GM10248 (cell line): ENCODE results near the gene CLN3.
A peak's percentile ranks its signal among the peaks of the same experiment; 100 is the strongest.
"Not testable (repeated sequence)": the region's sequence is repeated elsewhere in the genome, so short reads cannot be mapped to it uniquely, and the experiment has no call there.

Experiments
- CTCF ChIA-PET: fragments of 300-600 bp; sonication (Branson Sonifier 250); formaldehyde crosslinking; extraction: SDS; loops from one replicate; lab custom pipeline; 2021; ENCODE audit warnings: antibody characterized with exemption; lab: Yijun Ruan, JAX
- POLR2A ChIA-PET: fragments of 350-650 bp; sonication (Branson Sonifier 250); formaldehyde crosslinking; extraction: SDS; loops from one replicate; lab custom pipeline; 2020; ENCODE audit warnings: antibody characterized with exemption; lab: Yijun Ruan, JAX
- DNase-seq: peaks from one replicate; pipeline ENCODE4 v3.0.0; 2012; ENCODE audit errors: extremely low spot score
- CTCF ChIP-seq: IDR thresholded peaks from 2 replicates; pipeline ENCODE4 v1.5.1; 2012; ENCODE audit warnings: mild to moderate bottlenecking, low read depth; ENCODE audit errors: extremely low read depth, missing control alignments, control extremely low read depth

Gene CLN3

GRCh38 chr16:28477311-28477920 lies 14.5 kb downstream of the CLN3 start:
- ChIA-PET POLR2A (no interaction called here), CTCF (no interaction called here)
- no peak for TF ChIP-seq CTCF
- no peak for DNase-seq

GRCh38 chr16:28475221-28475620 lies 16.7 kb downstream of the CLN3 start:
- CTCF ChIA-PET, result no interaction called here
- no peak for TF ChIP-seq CTCF
- DNase-seq, result no peak
- POLR2A ChIA-PET, result no interaction called here

DNA sequence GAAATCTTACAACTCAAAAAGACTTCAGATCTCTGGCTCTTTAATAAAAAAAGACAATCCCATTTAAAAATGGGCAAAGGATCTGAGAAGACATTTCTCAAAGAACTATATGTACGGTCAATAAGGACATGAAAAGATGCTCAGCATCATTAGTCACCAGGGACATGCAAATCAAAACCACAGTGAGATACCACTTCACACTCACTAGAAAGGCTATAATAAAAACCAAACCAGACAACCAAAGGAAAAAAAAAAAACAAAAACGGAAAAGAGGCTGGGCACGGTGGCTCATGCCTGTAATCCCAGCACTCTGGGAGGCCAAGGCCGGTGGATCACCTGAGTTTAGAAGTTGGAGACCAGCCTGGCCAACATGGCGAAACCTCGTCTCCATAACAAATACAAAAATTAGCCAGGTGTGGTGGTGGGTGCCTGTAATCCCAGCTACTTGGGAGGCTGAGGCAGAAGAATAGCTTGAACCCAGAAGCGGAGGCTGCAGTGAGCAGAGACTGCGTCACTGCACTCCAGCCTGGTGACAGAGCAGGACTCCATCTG lies 18.1 kb downstream of the CLN3 start:
- POLR2A ChIA-PET, result no interaction called here
- no peak for TF ChIP-seq CTCF
- DNase-seq, result peak; percentile 21
- CTCF ChIA-PET, result no interaction called here

GRCh38 chr16:28447081-28447480 lies 44.8 kb downstream of the CLN3 start:
- POLR2A ChIA-PET, CTCF ChIA-PET, DNase-seq: not testable (repeated sequence)

GRCh38 chr16:28446388-28446787 lies 45.5 kb downstream of the CLN3 start:
- CTCF ChIA-PET, POLR2A ChIA-PET, DNase-seq: not testable (repeated sequence)

DNA sequence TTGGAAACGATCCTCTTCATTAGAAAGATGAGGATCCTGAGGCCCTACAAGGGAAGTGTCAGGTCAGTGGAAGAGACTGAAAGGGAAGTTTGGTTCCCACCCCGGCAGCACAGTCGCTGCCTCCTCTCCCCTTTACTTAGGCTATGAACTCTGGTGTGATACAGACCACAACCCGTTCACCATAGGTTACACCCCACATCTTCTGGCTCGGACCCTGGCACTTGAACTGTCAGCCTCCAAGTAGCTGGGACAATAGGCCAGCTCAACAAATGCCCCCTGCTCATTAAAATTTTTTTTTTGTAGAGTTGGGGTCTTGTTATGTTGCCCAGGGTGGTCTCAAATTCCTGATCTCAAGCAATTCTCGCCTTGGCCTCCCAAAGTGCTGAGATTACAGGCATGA lies 47.9 kb downstream of the CLN3 start:
- DNase-seq, POLR2A ChIA-PET, CTCF ChIA-PET: not testable (repeated sequence)

GRCh38 chr16:28438899-28439298 lies 53.0 kb downstream of the CLN3 start:
- CTCF ChIA-PET, DNase-seq, POLR2A ChIA-PET: not testable (repeated sequence)

GRCh38 chr16:28435340-28435739 lies 56.5 kb downstream of the CLN3 start:
- DNase-seq, CTCF ChIA-PET, POLR2A ChIA-PET: not testable (repeated sequence)
